ENCODE data around the gene VTI1B. TPM values are rescaled to one million over a fixed set of nuclear protein-coding genes. Genes with fewer than 3 reads are reported as not detected.

VTI1B gene
- total RNA-seq, 1 donor from 2014 or later, result 64.3 TPM

GRCh38 chr14:67622675-67623074 lies 51.8 kb downstream of the VTI1B start:
- Histone ChIP-seq H3K4me3 (ENCODE audit: low read depth, low read length) (no peak overlapping the region), H3K36me3 (ENCODE audit: control insufficient read depth, insufficient read depth, low read length) (no peaks in the 10 kb centered on the region), H3K27me3 (ENCODE audit: control insufficient read depth, insufficient read depth, low read length) (no peaks in the 10 kb centered on the region)
- TF ChIP-seq CTCF (IDR thresholded peaks at IDR 0.05; ENCODE audit: insufficient read depth, low read length, poor library complexity, severe bottlenecking), result no peak
- no peak for DNase-seq (ENCODE audit: low read depth)

- Histone ChIP-seq H3K36me3 (ENCODE audit: control insufficient read depth, insufficient read depth, low read length) (no peaks in the 10 kb centered on the region), H3K27me3 (ENCODE audit: control insufficient read depth, insufficient read depth, low read length) (no peaks in the 10 kb centered on the region), H3K4me3 (ENCODE audit: low read depth, low read length) (peak overlapping the region; percentile 64)
- DNase-seq (ENCODE audit: low read depth), result no peak
- no peak for TF ChIP-seq CTCF (IDR thresholded peaks at IDR 0.05; ENCODE audit: insufficient read depth, low read length, poor library complexity, severe bottlenecking)
These were observed 54.1 kb downstream of the VTI1B start for GRCh38 chr14:67620217-67620785.

GRCh38 chr14:67619446-67620216 lies 54.8 kb downstream of the VTI1B start, which contains the start of gene ARG2:
Gene ARG2 (plus strand): TSS chr14:67619920. CDS start chr14:67619978, 58 bp downstream.
- H3K27me3 ChIP-seq (ENCODE audit: control insufficient read depth, insufficient read depth, low read length), result no peaks in the 10 kb centered on the region
- TF ChIP-seq CTCF (IDR thresholded peaks at IDR 0.05; ENCODE audit: insufficient read depth, low read length, poor library complexity, severe bottlenecking), result peak; percentile 7
- H3K4me3 ChIP-seq (ENCODE audit: low read depth, low read length), result peak within 1 kb of the TSS; percentile 64
- no peaks in the 10 kb centered on the region for H3K36me3 ChIP-seq (ENCODE audit: control insufficient read depth, insufficient read depth, low read length)
- peak; percentile 89 for DNase-seq (ENCODE audit: low read depth)

- no peak for DNase-seq (ENCODE audit: low read depth)
- peak; percentile 76 for TF ChIP-seq CTCF (IDR thresholded peaks at IDR 0.05; ENCODE audit: insufficient read depth, low read length, poor library complexity, severe bottlenecking)
- H3K4me3 ChIP-seq (ENCODE audit: low read depth, low read length), result no peak overlapping the region
These were observed 55.8 kb downstream of the VTI1B start for GRCh38 chr14:67618617-67619063.

GRCh38 chr14:67610491-67610890 lies 63.9 kb downstream of the VTI1B start:
- DNase-seq (ENCODE audit: low read depth), result no peak
- no peaks in the 10 kb centered on the region for H3K27me3 ChIP-seq (ENCODE audit: control insufficient read depth, insufficient read depth, low read length)
- TF ChIP-seq CTCF (IDR thresholded peaks at IDR 0.05; ENCODE audit: insufficient read depth, low read length, poor library complexity, severe bottlenecking), result no peak
- no peaks in the 10 kb centered on the region for H3K36me3 ChIP-seq (ENCODE audit: control insufficient read depth, insufficient read depth, low read length)
- no peak overlapping the region for H3K4me3 ChIP-seq (ENCODE audit: low read depth, low read length)

More at GRCh38 chr14:67618617-67619063, 55.8 kb downstream of the VTI1B start:
- no peaks in the 10 kb centered on the region for H3K36me3 ChIP-seq (ENCODE audit: control insufficient read depth, insufficient read depth, low read length)
- no peaks in the 10 kb centered on the region for H3K27me3 ChIP-seq (ENCODE audit: control insufficient read depth, insufficient read depth, low read length)

Data from kidney epithelial cell (primary cell).